Measurements from ENCODE around the gene CDK6.

GRCh38 chr7:92740700-92741126 lies 95.7 kb downstream of the CDK6 start:
- TF ChIP-seq, protein P1, sequence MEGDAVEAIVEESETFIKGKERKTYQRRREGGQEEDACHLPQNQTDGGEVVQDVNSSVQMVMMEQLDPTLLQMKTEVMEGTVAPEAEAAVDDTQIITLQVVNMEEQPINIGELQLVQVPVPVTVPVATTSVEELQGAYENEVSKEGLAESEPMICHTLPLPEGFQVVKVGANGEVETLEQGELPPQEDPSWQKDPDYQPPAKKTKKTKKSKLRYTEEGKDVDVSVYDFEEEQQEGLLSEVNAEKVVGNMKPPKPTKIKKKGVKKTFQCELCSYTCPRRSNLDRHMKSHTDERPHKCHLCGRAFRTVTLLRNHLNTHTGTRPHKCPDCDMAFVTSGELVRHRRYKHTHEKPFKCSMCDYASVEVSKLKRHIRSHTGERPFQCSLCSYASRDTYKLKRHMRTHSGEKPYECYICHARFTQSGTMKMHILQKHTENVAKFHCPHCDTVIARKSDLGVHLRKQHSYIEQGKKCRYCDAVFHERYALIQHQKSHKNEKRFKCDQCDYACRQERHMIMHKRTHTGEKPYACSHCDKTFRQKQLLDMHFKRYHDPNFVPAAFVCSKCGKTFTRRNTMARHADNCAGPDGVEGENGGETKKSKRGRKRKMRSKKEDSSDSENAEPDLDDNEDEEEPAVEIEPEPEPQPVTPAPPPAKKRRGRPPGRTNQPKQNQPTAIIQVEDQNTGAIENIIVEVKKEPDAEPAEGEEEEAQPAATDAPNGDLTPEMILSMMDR (IDR thresholded peaks at IDR 0.05), result no peak
- TF ChIP-seq POLR2A (IDR thresholded peaks at IDR 0.05), result no peak

All from transverse colon (tissue), 3 donors.